ENCODE measurements around the gene IL22RA1.

GRCh38 chr1:24090736-24091135 lies 52.2 kb downstream of the IL22RA1 start:
- TF ChIP-seq EZH2phosphoT487 (IDR thresholded peaks at IDR 0.05; ENCODE audit: insufficient read depth, low read depth) (no peak), EZH2 (IDR thresholded peaks at IDR 0.05; ENCODE audit: insufficient read depth, poor library complexity, severe bottlenecking) (no peak)
